HG02623 (cell line): ENCODE data around the gene ABHD12.
"Not testable (repeated sequence)": the region's sequence is repeated elsewhere in the genome, so short reads cannot be mapped to it uniquely, and the experiment has no call there.

Source experiments
- ATAC-seq: cut with Tn5 transposase; IDR thresholded peaks from one replicate; pipeline ENCODE4 v1.9.1; 2021; ENCODE audit warnings: moderate library complexity; ENCODE audit not compliant: unreplicated experiment

The ABHD12 gene

DNA sequence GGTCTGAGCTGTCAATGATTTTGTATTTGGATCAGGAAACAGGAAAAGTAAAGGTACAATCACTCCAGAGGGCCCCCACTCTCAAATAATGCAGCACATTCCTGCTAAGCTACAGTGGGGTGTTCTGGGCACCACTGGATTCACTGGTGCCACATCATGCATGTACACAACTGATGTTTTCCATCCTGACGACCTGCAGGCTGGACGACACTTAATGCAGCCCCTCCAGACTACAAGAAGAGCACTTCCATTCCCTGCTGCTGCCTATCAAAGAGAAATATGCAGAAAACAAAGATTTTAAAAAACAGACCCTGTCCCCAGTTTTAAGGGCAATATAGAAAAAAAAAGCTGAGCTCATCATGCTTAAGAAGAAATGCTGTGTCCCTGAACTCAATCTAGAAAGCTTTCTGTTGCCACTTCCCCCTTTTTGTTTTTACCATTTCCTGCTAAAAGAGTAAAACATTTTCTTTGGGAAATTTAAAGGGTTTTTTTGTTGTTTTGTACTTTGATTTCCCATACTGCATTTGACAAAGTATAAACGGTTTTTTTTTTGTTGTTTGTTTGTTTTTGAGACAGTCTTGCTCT, 35.5 kb downstream of the ABHD12 start:
- no peak for ATAC-seq

DNA sequence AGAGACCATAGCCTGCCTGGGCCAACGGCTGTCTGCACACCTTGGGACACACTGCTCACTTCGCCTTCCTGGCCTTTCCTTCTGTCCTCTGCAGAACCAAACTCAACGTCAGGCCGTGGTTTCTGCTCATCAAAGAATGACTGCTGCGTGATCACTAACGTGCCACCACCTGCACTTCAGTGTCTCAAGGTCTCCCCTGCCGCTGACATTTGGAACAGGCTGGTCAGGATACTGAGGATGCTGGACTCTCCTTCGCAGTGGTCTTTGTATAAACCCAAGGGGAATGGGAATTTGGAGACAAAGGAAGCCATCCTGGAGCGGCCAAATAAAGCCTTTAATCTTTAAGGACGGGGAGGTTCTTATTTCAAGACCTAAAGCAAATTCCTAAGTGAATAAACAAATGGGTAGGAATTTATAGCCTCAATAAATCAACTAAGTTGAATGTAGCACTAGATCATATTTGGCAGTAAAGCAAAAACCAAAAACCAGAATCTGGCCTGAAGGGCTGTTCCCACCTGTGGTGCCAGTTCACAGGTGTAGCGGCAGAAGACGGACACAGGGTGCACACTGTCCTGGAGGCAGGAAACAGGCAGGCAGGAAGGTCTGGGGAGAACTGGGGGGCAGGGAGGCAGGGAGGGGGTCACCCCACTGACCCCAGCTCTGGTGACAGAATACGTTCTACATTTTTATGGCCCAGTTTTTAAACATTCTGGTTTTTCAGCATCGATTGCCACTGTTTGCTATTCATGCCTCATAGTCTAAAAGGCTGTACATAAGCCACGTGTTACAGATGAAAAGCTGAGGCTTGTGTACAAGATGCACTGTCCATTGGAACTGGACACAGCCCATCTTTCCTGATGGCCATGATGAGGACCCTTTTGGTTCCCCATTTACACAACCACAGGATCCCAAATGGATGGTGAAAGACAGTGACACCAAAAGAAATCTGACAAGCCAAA, 36.6 kb downstream of the ABHD12 start:
- ATAC-seq = no peak

DNA sequence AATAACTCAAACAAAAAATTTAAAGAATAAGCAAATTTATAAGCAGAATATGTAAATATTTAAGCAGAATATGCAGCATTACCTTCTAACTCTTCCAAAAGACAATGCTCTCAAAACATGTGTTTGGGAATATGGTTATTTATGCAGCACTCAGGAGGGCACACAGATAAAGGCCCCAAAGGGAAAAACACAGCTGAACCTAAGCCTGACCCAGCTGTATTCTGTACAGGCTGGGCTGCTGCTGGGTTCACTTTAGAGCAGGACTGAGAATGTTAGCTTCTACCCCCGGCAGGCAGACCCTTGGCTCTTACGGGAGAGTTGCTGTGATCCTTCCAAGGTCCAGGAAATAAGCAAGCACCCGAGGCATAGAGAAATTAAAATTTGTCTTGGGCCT, 37.3 kb downstream of the ABHD12 start:
- ATAC-seq = no peak

DNA sequence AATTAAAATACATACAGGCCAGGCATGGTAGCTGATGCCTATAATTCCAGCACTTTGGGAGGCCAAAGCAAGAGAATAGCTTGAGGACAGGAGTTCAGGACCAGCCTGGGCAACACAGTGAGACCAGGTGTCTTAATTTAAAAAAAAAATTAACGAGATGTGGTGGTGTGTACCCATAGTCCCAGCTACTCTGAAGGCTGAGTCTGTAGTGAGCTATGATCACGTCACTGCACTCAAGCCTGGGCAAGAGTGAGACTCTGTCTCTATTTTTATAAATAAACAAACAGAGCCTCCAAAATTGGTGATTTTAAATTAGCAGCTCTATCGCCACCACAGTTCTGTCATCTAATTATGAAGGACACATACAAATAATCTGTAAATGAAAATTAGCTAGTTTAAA, 37.9 kb downstream of the ABHD12 start:
- no peak for ATAC-seq

DNA sequence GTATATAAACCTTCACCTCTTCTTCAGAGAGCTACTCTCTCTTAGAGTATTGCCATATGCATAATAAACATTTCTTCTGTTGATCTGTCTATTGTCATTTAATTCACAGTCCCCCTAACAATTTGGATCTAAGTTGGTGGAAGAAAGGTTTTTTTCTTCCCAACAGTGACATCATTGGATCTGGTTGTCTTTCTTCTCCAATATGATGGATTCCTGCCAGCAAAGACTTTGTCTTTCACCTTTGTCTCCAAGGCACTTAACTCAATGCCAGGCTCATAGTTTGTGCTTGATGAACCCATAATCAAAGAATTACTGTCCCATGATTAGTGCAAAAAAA, 39.6 kb downstream of the ABHD12 start:
- ATAC-seq = no peak

DNA sequence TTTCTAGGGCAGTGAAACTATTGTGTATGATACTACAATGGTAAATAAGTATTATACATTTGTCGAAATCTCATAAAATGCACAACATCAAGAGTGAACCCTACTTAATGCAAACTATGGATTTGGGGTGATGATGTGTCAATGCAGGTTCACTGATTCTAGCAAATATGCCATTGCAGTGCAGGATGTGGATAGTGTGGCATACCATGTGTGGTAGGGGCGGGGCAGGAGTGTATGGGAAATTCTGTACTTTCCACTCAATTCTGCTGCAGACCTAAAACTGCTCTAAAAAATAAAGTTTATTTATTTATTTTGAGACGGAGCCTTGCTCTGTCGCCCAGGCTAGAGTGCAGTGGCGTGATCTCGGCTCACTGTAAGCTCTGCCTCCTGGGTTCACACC, 44.3 kb downstream of the ABHD12 start:
- no peak for ATAC-seq

DNA sequence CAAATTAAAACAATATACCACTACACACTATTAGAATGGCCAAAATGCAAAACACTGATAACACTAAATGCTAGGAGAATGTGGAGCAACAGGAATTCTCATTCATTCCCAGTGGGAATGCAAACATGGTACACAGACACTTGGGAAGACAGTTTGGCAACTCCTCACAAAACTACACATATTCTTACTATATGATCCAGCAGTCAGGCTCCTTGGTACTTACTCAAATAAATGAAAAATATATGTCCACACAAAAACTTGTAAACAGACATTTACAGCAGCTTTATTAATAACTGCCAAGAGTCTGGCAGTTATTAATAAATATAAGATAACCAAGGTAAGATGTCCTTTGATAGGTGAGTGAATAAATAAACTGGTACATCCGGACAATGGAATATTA, 44.9 kb downstream of the ABHD12 start:
- ATAC-seq = no peak

DNA sequence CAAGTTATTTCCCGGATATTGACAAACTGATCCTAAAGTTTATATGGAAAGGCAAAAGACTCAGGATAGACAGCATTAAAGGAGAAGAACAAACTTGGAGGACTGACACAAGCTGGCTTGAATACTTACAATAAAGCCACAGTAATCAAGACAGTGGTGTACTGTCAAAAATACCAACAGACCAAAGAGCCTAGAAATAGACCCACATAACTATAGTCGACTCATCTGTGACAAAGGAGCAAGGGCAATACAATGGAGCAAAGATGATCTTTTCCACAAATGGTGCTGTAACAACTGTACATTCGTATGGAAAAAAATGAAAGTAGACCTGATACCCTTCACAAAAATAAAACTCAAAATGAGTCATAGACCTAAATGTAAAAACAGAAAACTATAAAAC, 46.0 kb downstream of the ABHD12 start:
- no peak for ATAC-seq

DNA sequence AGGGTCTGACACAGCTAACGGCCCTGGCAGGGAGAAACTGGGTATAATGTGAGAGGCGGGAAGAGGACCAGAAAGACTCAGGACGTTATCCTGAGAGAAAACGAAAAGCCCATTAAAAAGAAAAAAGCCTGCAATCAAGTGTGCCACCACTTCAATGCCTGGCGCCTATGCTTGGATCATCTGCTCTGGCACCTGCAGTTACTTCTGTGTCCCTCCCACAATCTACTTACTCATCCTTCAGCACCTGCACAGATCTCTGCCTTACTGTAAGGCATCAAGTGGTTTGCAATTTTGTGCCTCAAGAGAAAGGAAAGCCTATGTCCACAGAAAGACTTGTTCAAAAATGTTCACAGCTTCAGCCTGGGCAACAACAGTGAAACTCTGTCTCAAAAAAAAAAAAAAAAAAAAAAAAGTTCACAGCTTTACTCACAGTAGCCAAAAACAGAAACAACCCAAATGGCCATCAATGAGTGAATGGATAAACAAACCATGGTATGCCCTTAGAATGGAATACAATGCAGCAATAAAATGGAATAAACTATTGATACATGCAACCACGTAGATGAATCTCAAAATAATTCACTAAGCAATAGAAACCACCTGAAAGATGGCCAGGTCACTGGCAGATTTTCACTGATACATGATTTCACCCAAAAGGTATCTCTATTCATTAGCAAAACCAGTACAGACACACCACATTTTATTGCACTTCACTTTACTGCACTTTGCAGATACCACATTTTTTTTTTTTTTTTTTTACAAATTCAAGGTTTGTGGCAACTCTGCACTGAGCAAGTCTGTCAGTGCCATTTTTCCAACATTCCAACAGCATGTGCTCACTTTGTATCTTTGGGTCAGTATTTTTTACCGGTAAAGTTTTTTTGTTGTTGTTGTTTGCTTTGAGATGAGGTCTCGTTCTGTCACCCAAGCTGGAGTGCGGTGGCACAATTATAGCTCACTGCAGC, 48.6 kb downstream of the ABHD12 start:
- no peak for ATAC-seq

DNA sequence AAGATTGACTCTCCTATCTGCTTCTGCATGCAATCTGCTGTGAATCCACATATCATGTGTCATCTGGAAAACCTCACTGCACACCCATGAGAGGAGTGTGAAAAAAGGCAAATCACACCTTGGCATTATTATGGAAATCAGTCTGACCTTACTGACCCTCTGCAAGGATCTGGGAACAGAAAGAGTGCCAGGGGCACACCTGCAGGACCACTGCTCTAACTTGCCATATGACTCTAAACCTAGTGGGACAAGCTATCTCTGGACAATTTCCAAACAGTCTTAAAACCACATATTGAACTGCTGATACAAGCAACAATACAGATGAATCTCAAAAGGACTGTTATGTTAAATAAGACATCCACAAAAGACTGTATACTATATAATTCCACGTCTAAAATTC, 50.3 kb downstream of the ABHD12 start:
- ATAC-seq = no peak

DNA sequence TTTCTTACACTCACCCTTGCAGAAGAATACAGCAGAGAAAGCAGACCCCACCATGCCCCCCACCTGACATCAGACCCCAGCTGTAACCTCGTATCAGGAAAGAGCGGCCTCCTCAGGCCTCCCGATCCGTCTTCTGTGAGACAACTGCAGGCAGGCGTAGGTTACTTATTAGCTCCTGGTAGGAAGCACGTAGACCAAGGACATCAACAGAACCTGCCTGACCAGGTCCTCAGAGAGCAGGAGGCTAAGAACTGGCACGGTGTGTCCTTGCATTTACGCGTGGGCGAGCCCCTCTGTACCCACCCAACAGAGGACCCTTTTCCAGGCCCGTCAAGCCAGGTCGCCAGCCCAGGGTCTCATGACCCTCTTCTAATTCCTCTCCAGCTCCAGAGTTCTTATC, 51.0 kb downstream of the ABHD12 start:
- ATAC-seq = no peak

DNA sequence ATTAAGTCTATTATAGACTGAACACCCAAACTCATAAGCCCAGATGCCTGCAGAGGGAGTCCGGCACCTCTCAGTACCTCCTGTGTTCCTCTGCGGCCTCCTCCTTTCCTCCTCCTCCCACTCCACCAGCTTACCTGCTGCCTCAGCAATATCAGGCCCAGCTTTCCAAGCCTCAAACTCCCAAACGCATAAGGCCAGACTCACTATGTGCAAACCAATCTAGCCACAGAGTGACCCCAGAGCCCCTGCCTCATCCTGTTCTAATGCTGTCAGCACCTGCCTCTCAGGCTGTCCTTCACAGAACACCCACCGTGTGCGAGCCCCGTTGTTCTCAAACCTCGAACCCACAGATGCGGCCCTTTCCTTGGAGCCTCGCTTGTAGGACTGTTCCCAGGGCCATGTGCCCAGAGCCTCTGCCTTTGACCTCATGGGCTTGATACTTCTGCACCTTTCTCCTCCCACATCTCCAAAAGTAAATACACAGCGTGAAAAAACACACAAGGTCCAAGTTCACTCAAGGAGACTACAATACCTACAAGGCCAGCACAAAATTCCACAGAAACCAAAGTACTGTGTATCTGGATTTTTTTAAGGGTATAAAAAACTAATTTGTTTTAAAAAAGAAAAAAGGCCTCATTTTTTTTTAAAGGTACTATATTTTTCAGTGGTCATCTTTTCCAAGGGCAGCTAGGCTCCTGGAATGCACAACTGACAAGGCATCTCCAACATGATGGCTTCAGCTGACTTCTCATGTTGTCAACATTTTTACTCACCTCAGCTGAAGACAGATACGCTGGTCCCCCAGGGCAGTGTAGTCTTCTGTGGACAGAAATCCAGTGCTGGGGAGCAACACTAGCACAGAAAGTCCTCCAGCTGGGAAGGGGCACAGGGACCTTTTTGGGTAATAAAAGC, 52.3 kb downstream of the ABHD12 start:
- ATAC-seq = no peak

DNA sequence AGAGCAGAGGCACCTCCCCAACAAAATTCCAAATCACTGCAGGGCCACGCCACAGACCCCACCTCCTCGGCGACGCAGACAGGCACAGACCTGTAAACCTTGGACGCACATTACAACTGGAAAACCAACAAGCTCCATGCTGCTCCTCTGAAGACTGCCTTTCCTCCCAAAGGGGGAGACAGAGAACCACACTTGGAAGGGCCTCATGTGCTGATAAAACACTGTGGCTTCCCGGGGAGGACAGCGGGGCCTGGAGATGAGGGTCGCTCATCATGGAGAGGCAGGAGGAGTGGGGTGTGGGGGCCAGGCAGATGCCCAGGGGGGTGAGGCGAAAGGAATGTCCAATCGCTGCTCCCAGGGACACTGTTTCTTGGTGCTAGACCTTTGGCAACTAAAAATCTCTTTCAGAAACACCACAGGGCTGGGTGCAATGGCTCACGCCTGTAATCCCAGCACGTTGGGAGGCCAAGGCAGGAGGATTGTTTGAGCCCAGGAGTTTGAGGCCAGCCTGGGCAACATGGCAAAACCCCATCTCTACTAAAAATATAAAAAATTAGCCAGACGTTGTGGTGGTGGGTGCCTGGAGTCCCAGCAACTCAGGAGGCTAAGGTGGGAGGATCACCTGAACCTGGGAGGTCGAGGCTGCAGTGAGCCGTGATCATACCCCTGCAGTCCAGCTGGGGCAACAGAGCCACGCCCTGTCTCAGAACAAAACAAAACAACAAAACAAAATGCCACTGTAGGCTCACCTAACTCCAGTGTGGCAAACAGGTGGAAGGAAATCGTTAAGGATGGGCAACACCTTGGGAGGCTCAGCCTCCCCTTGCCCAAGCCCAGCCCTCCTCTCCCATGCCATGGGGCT, 53.8 kb downstream of the ABHD12 start:
- no peak for ATAC-seq

DNA sequence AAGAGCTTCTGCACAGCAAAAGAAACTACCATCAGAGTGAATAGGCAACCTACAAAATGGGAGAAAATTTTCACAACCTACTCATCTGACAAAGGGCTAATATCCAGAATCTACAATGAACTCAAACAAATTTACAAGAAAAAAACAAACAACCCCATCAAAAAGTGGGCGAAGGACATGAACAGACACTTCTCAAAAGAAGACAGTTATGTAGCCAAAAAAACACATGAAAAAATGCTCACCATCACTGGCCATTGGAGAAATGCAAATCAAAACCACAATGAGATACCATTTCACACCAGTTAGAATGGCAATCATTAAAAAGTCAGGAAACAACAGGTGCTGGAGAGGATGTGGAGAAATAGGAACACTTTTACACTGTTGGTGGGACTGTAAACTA, 55.7 kb downstream of the ABHD12 start:
- not testable (repeated sequence) for ATAC-seq

DNA sequence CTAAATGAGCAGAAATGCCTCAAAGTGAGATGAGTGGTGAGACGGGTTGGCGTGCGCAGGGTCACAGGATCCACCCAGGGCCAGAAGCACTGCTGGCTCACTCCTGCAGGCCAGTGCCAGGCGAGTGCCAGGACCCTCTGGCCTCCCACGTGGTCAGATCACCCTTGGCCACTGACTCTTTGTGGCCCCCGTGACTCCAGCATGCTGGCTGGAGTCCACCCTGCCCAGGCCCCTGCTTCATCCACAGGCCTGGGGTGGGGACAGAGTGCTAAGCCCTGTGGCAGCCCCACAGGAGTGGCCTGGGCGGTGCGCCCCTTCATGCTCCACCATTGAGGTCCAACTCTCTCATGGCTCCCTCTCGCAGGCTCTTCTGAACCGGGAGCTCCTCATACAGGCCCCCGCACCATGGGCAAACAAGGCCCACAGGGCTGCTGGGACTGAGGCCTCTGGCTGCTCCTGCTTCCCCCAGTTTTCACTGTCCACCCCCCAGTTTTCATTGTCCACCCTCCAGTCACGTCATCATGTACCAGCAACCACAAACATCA, 61.6 kb downstream of the ABHD12 start:
- ATAC-seq = no peak

DNA sequence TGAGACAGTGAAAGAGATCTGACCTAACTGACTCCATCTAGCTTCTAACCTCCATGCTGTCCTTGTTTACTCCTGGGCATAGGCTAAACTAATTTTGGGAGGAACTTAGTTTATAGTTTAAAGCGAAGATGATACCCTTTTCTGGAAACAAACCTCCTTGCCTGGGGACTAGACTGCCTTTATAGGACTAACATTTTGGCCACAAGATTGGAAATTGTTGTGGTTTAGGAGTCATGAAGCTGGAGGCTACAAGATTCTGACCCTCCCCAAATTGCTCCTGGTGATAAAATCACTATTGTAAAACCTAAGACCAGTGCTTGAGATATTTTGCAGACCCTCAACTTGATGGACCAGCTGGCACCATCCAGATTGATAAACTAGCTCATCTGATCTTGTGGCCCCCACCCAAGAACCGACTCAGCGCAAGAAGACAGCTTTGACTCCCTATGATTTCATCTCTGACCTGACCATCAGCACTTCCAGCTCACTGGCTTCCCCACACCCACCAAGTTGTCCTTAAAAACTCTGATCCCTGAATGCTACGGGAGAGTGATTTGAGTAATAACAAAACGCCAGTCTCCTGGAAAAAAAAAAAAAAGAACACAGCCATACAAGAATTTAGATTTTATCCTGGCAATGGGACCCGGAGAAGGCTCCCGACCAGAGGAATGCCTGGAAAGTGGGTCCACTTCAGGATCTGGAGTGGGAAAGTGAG, 63.0 kb downstream of the ABHD12 start:
- ATAC-seq = no peak

DNA sequence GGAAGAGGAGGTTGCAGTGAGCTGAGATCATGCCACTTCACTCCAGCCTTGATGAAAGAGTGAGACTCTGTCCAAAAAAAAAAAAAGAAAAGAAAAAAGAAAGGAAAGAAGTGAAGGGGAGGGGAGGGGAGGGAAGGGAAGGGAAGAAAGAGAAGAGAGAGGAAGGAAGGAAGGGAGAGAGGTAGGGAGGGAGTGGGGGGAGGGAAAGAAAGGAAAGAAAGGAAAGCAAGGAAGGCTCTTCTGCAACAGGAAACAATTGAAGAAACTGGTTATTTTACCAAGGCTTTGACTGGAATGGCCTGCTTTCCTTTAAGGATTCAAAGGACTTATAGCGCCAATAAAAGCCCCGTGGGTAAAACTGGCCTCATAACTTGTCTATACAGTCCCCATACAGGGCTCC, 64.6 kb downstream of the ABHD12 start:
- no peak for ATAC-seq

DNA sequence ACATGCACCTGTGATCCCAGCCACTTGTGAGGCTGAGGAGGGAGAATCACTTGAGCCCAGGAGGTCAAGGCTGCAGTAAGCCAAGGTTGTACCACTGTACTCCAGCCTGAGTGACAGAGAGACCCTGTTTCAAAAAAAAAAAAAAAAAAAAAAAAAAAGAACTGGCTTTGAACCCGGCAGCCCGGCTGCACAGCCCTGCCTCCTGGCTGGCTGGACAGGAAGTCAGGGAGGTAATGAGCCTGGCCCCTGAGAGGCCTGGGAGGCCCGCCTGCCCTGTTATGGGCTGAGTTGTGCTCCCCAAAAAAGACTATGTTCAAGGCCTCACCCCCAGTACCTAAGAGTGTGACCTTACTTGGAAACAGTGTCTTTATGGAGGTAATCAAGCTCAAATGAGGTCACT, 65.6 kb downstream of the ABHD12 start:
- ATAC-seq = no peak

DNA sequence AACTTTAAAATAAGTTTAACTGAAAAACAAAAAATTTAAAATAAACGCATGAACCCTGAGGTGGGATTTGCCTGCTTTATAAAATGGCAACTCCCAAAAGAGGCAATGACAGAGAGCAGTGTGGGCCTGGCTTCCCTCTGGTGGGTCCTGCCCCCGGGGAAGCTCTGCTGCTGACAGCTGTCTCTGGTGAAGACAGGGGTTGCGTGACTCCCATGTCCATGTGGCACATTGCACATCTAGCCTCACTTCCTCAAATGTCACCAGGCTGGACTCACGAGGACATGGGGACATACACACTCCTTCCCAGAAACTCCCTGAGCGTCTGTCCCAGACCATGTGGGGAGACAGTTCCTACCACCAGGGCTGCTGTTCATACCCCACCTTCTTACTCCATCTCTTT, 66.2 kb downstream of the ABHD12 start:
- no peak for ATAC-seq
